Sigmoid colon (tissue), 7 donors: ENCODE results near the gene LRRC37A2. TPM values are rescaled to one million over a fixed set of nuclear protein-coding genes. Genes with fewer than 3 reads are reported as not detected.

ENCODE experiments used
- polyA plus RNA-seq, 3 donors: library from polyadenylated mRNA; stranded (reverse); fragments of 200-250 nt; gene quantifications; one replicate each; pipeline ENCODE4 v1.2.3, GENCODE V29; 2013
- small RNA-seq, 3 donors: library from RNA; depleted of rRNA; stranded (forward); fragments of <200 nt; gene quantifications; one replicate each; pipeline ENCODE3, GENCODE V24; 2016
- total RNA-seq, 4 donors: library from RNA; depleted of rRNA; stranded (reverse); fragments of >200 nt; gene quantifications; one replicate each; pipeline ENCODE4 v1.1.0, GENCODE V29; 2016
- donor health status: healthy with polysubstance abuse.
- donor health status: Bipolar disorder and iron deficiency.
- donor health status: healthy.

LRRC37A2 gene
- total and polyA plus RNA-seq, 7 donors, result 1.8 to 15.8 (median 7.3) TPM

Small RNAs within 50 kb of the gene (small RNA-seq; reads per million reads assigned to genes)
- 0 reads per million in 3 donors for gene RN7SL199P

Other genes starting within 250 kb of the LRRC37A2 start
- 1 to 10 TPM; 1.2 to 4.7 (median 1.6) TPM for gene LRRC37A, start 217.3 kb upstream of the LRRC37A2 start, total RNA-seq
- gene LRRC37A, start 217.3 kb upstream of the LRRC37A2 start, polyA plus RNA-seq, result 1 to 10 TPM in 1 of 3 donors, under 1 TPM in 2; 0.60 to 1.7 (median 0.69) TPM
- gene ARL17B, start 150.7 kb upstream of the LRRC37A2 start, total RNA-seq, result 10 to 100 TPM; 11.2 to 29.6 (median 19.1) TPM
- 1 to 10 TPM; 6.0 to 8.8 (median 6.0) TPM for gene ARL17B, start 150.7 kb upstream of the LRRC37A2 start, polyA plus RNA-seq
- gene ARL17A, start 67.2 kb downstream of the LRRC37A2 start, total RNA-seq, result 10 to 100 TPM; 10.7 to 16.8 (median 11.4) TPM
- 1 to 10 TPM in 2 of 3 donors, under 1 TPM in 1; under 0.01 to 6.1 (median 1.6) TPM for gene ARL17A, start 67.2 kb downstream of the LRRC37A2 start, polyA plus RNA-seq
- gene NSF, start 78.2 kb downstream of the LRRC37A2 start, total RNA-seq, result 10 to 100 TPM; 15.0 to 34.2 (median 28.3) TPM
- 10 to 100 TPM; 25.2 to 41.8 (median 30.0) TPM for gene NSF, start 78.2 kb downstream of the LRRC37A2 start, polyA plus RNA-seq